Activated CD4-positive, alpha-beta memory T cell treated with anti-CD3 and anti-CD28 coated beads for 36 hours (primary cell): ENCODE results near the gene HEMK1. TPM values are rescaled to one million over a fixed set of nuclear protein-coding genes. Genes with fewer than 3 reads are reported as not detected.

Source experiments
- CTCF ChIA-PET: fragments of 350-600 bp; sonication (Branson Sonifier 250); formaldehyde crosslinking; loops from one replicate; lab custom pipeline; 2021; ENCODE audit warnings: antibody characterized with exemption, inconsistent platforms; lab: Charles Lee
- POLR2A ChIA-PET: fragments of 350-600 bp; sonication (Branson Sonifier 250); formaldehyde crosslinking; loops from one replicate; lab custom pipeline; 2021; ENCODE audit warnings: antibody characterized with exemption; lab: Charles Lee
- DNase-seq: peaks from one replicate; pipeline ENCODE4 v3.0.0-alpha.2; 2020
- H3K27ac Mint-ChIP-seq: one replicate; pipeline ENCODE4 v1.8.0; 2021; ENCODE audit warnings: mixed read lengths
- H3K27me3 Mint-ChIP-seq: one replicate; pipeline ENCODE4 v1.8.0; 2021; ENCODE audit warnings: mixed read lengths
- H3K36me3 Mint-ChIP-seq: one replicate; pipeline ENCODE4 v1.8.0; 2021; ENCODE audit warnings: mixed read lengths
- H3K4me1 Mint-ChIP-seq: one replicate; pipeline ENCODE4 v1.8.0; 2021; ENCODE audit warnings: low read depth, mixed read lengths
- H3K4me3 Mint-ChIP-seq: one replicate; pipeline ENCODE4 v1.8.0; 2021; ENCODE audit warnings: mild to moderate bottlenecking, mixed read lengths
- H3K9me3 Mint-ChIP-seq: one replicate; pipeline ENCODE4 v1.8.0; 2021; ENCODE audit warnings: mixed read lengths
- intact Hi-C: fragments of 100-400 bp; cut with micrococcal nuclease; formaldehyde crosslinking; loops from one replicate; pipeline ENCODE4 v1.15.1; 2023
- total RNA-seq, 2 experiments: library from RNA; stranded (reverse); gene quantifications; one replicate each; pipeline ENCODE4 v1.2.3, GENCODE V29; 2021

Gene HEMK1
- total RNA-seq, 2 experiments from 2014 or later = 78.7 to 82.6 TPM

DNA sequence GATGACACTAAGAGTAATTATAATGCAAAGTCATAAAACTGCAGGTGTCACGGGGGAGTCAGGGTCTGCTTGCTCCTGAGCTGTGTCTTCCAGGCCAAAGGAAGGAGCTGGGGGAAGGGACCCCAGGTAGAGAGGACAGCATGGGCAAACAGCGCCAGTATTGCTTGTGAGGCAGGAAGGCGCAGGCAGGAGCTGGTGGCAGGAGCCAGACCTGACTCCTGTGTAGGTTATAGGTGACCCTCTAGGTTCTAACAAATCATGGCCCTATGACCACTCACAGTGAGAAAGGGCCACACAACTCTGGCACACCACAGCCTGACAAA lies 40.4 kb downstream of the HEMK1 start:
- intact Hi-C loops = loop anchor here (5.0 to 10.0 kb wide), 3 partner anchors 157 to 1665 kb away; partner anchors contain the start of genes CYB561D2, NPRL2 and WDR82
- H3K4me3 Mint-ChIP-seq = peak overlapping the region; percentile 98
- H3K4me1 Mint-ChIP-seq = peaks cover 39% of the 10 kb centered on the region
- ChIA-PET POLR2A (interaction anchor here (0.7 to 24.8 kb wide), 10 partner anchors 8 to 272 kb away, joined by 3 to 1013 read pairs (median 6); partner anchors contain the start of genes C3orf18, HEMK1 and RASSF1), CTCF (interaction anchor here (1.0 to 20.7 kb wide), 8 partner anchors 9 to 775 kb away, joined by 3 to 908 read pairs (median 8); partner anchors contain the start of genes C3orf18, HEMK1 and MANF)
- H3K9me3 Mint-ChIP-seq = no peaks in the 10 kb centered on the region
- DNase-seq = peak; percentile 40
- H3K36me3 Mint-ChIP-seq = peaks cover 96% of the 10 kb centered on the region
- H3K27me3 Mint-ChIP-seq = peaks cover 6% of the 10 kb centered on the region
- peak overlapping the region; percentile 100 for H3K27ac Mint-ChIP-seq

DNA sequence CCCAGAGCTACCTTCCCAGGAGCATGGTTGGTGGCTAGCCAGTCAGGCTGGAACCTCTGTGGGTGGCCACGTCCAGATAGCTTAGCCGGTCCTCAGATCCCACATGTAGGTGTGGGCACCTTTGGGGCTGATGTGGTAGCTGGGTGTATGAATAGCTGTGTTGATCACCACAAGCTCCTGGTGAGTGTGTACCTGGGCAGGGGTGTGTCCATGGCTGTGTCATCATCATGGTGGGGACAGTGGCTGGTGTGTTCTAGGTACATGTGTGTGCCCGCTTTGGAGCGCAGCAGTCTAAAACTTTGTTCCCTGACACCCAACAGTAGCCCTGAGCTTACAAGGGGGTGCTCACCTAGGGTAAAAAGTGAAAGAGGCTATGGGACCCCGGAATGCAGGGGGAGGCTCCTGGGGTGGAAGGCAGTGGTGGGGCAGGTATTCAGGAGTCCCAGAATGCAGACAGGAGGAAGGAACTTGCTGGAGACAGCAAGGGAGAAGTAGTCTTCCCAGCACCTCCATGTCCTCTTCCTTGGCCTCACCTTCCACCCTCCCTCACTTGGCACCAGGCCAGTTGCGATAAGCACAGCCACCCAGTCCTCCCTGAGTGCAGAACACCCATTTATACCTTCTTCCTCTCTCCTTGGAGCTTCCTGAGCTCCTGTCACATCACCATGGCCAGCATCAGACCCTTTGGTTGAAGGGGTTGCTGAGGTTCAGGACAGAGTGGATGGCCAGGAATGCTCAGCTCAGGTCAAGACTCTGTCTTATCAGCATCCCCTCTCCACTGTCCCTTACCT lies 41.1 kb downstream of the HEMK1 start:
- ChIA-PET POLR2A (interaction anchor here (0.7 to 24.8 kb wide), 10 partner anchors 8 to 272 kb away, joined by 3 to 1013 read pairs (median 6); partner anchors contain the start of genes C3orf18, HEMK1 and RASSF1), CTCF (interaction anchor here (1.0 to 20.7 kb wide), 8 partner anchors 10 to 775 kb away, joined by 3 to 908 read pairs (median 8); partner anchors contain the start of genes C3orf18, HEMK1 and MANF)
- Mint-ChIP-seq H3K27ac (peak overlapping the region; percentile 100), H3K27me3 (peaks cover 6% of the 10 kb centered on the region), H3K36me3 (peaks cover 93% of the 10 kb centered on the region), H3K4me3 (peak overlapping the region; percentile 98), H3K4me1 (peaks cover 37% of the 10 kb centered on the region), H3K9me3 (no peaks in the 10 kb centered on the region)
- intact Hi-C loops = loop anchor here (5.0 kb wide), 2 partner anchors 158 to 258 kb away; partner anchors contain the start of genes CYB561D2 and NPRL2
- peak; percentile 70 for DNase-seq

DNA sequence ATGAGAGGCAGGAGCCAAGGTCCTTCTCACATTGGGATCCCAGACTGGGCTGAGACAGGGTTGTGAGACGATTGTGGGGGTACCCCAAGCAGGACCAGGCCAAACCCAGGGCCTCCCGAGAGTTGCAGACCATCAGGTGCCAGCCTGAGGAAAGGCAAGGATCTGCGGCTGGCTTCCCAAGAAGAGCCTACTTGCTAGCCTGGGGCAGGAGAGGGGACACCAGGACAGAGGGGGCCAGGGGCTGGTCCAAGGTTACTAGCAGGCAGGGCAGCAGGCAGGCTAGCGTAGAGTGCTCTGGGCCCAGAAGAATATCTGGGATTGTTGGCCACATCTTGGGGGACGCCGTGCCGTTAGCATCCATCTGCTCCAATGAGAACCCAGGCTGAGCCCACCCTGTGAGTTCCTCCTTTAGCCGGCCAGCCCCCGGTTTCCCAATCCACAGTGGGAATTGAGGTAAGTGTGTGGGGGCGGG lies 41.7 kb downstream of the HEMK1 start:
- peaks cover 6% of the 10 kb centered on the region for H3K27me3 Mint-ChIP-seq
- H3K27ac Mint-ChIP-seq = peak overlapping the region; percentile 100
- intact Hi-C loops = loop anchor here (5.0 kb wide), 2 partner anchors 159 to 259 kb away; partner anchors contain the start of genes CYB561D2 and NPRL2
- H3K4me3 Mint-ChIP-seq = peak overlapping the region; percentile 98
- H3K4me1 Mint-ChIP-seq = peaks cover 37% of the 10 kb centered on the region
- no peaks in the 10 kb centered on the region for H3K9me3 Mint-ChIP-seq
- peaks cover 93% of the 10 kb centered on the region for H3K36me3 Mint-ChIP-seq
- DNase-seq = no peak
- ChIA-PET CTCF (interaction anchor here (0.9 to 20.7 kb wide), 8 partner anchors 9 to 69 kb away, joined by 4 to 908 read pairs (median 8); partner anchors contain the start of genes C3orf18 and HEMK1), POLR2A (interaction anchor here (0.6 to 24.8 kb wide), 7 partner anchors 10 to 774 kb away, joined by 3 to 1013 read pairs (median 9); partner anchors contain the start of genes C3orf18, HEMK1, MANF and RASSF1)

DNA sequence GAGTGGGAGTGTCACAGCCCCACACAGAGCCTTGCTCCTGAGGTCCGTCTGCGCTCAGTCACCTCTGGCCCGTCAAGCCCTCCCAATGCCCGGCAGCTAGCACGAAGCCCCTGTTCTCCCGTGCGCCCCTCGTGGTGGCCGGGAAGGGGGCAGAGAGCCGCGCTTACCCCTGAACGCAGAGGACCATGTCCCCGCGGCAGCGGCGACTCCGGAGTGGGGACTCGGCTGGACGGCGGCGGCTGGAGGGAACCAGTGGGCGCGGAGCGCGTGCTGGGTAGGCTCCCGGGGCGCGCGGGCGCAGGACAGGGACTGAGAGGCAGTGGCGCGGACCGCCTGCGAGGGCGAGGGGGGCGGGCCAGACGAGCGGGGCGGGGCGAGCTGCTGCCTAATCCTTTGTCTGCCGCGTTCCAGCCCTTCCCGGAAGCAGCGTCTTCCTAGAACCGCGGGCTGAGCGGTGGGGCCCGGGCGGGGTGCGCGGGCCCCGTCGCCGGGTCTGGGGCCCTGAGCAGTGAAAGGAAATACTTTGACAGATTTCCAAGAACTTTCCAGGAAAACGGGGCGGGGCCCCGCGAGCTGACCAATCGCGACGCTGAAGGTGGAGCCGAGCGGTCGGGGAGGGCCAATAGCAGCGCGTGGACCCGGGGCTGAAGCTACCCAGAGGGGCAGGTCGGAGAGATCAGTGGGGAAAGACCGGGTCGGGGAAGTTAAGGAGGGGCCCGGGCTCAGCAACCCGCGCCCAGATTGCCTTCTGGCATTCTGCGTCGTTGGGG lies 42.3 kb downstream of the HEMK1 start, which contains the start of gene CISH:
CISH (minus strand) TSS at position 311 of the 770 bp plus-strand sequence; CDS start at position 187, 124 bp downstream.
- H3K4me3 Mint-ChIP-seq = peak within 1 kb of the TSS; percentile 98
- no peaks in the 10 kb centered on the region for H3K9me3 Mint-ChIP-seq
- H3K4me1 Mint-ChIP-seq = peaks cover 39% of the 10 kb centered on the region
- intact Hi-C loops = loop anchor here (1.0 to 5.0 kb wide), 4 partner anchors 10 to 259 kb away; partner anchors contain the start of genes CYB561D2 and NPRL2
- peak within 1 kb of the TSS; percentile 100 for H3K27ac Mint-ChIP-seq
- DNase-seq = peak; percentile 99
- ChIA-PET CTCF (interaction anchor here (0.7 to 20.7 kb wide), 10 partner anchors 9 to 778 kb away, joined by 3 to 908 read pairs (median 6); partner anchors contain the start of genes C3orf18 and HEMK1), POLR2A (interaction anchor here (0.6 to 24.8 kb wide), 9 partner anchors 11 to 774 kb away, joined by 3 to 1013 read pairs (median 4); partner anchors contain the start of genes C3orf18, HEMK1 and MANF)
- H3K27me3 Mint-ChIP-seq = peaks cover 6% of the 10 kb centered on the region
- H3K36me3 Mint-ChIP-seq = peaks cover 92% of the 10 kb centered on the region

DNA sequence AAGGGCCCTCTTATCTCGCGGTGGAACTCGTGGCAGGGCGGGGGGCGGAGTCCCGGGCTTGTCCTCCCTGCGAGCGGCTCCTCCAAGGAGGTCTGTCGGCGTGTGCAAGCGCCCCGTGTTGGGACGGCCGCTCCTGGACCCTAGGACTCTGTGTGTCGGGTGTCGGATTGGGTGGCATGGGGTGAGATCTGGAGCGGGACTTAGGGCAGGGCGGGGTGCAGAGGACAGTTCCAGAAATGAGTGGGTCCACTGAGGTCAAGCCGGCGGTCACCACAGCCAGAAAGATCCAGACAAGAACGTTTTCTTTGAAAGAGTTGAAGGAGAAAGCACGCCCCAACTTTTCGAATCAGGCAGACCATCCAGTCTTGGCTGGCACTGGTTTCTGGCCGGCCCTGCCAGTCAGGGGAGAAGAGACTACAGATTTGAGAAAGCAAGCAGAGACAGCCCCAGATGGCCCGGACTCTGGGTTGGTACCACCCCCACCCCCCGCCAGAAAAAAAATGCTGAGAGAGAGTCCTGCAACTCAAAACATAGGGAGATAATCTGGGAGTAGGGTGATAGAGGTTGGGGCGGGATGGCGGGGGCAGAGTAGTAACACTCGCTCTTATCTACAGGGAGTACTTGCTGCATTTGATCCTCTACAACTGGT lies 43.0 kb downstream of the HEMK1 start:
- Mint-ChIP-seq H3K27me3 (peaks cover 6% of the 10 kb centered on the region), H3K4me3 (peak overlapping the region; percentile 98), H3K27ac (peak overlapping the region; percentile 100), H3K4me1 (peaks cover 37% of the 10 kb centered on the region), H3K9me3 (no peaks in the 10 kb centered on the region), H3K36me3 (peaks cover 85% of the 10 kb centered on the region)
- DNase-seq = no peak
- intact Hi-C loops = loop anchor here (1.0 to 5.0 kb wide), 4 partner anchors 11 to 260 kb away; partner anchors contain the start of genes CYB561D2 and NPRL2
- CTCF ChIA-PET = interaction anchor here (0.7 to 20.7 kb wide), 13 partner anchors 11 to 777 kb away, joined by 3 to 908 read pairs (median 7); partner anchors contain the start of genes C3orf18 and HEMK1
- POLR2A ChIA-PET = interaction anchor here (0.6 to 24.8 kb wide), 9 partner anchors 11 to 773 kb away, joined by 3 to 1013 read pairs (median 3); partner anchors contain the start of genes C3orf18, HEMK1 and MANF

DNA sequence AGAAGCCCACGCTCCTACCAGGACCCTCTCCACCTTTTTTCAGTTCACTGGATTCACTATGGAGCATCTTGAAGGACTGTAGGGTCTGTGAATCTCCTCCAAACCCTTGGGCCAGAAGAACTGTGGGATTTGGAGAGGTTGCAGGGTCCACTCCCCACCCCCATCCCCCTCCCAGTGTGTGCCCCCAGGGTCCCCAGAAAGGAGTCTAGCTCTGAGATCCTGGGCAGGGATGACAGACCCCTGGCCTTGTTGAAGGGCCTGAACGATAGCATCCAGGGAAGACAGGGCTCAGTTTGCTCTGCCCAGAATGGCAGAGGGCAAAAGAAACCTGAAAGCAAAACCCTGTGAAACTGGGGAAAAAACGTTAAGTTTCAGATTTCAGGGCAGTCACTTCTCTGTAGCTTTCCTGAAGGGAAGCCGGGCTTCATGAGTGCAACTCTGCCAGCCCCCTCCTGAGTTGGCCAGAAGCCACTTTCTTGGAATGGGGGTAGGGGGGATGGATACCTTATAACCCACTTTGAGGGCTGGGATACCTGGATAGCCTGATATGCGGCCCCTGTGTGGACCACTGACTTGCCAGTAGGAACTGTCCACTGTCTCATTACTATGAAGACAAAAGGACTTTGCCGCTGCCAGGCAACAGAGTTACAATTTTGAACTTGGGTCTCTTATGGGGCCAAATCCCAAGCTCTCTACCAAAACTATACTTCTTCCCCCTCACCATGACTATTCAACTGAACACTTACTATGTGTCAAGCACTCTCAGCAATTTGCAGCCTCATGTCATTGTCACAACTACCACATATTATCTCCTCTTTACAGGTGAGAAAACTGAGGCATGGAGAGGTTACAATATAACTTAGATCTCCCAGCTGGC lies 43.9 kb downstream of the HEMK1 start:
- peak; percentile 16 for DNase-seq
- Mint-ChIP-seq H3K27ac (peak overlapping the region; percentile 100), H3K4me3 (peak overlapping the region; percentile 98), H3K9me3 (no peaks in the 10 kb centered on the region), H3K27me3 (peaks cover 6% of the 10 kb centered on the region), H3K36me3 (peaks cover 83% of the 10 kb centered on the region), H3K4me1 (peaks cover 37% of the 10 kb centered on the region)
- intact Hi-C loops = loop anchor here (1.0 to 5.0 kb wide), 4 partner anchors 12 to 261 kb away; partner anchors contain the start of genes CYB561D2 and NPRL2
- ChIA-PET CTCF (interaction anchor here (0.6 to 20.7 kb wide), 13 partner anchors 11 to 873 kb away, joined by 3 to 908 read pairs (median 11); partner anchors contain the start of genes C3orf18 and HEMK1), POLR2A (interaction anchor here (0.7 to 24.8 kb wide), 8 partner anchors 13 to 182 kb away, joined by 3 to 1013 read pairs (median 4); partner anchors contain the start of genes C3orf18, DOCK3 and HEMK1)

DNA sequence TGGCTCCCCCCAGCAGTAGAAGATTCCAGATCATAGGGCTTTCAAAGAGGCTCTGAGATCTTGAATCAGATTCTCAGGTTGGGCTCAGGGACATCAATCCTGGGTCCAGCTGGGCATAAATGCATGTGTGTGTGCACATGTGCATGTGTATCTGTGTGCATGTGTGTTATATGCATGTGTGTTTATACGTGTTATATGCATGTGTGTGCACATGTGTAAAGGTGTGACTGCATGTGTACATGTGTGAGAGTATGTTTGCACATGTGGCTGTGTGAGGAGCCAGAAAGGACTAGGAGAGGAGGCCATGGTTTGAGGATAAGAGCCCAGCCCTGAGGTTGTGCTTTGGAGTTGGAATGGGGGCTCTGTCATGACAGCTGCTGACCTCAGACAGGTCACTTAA lies 45.9 kb downstream of the HEMK1 start:
- ChIA-PET CTCF (interaction anchor here (1.0 to 20.7 kb wide), 23 partner anchors 9 to 884 kb away, joined by 3 to 908 read pairs (median 15); partner anchors contain the start of genes C3orf18, DOCK3, HEMK1 and MANF), POLR2A (interaction anchor here (1.0 to 24.8 kb wide), 5 partner anchors 15 to 42 kb away, joined by 3 to 1013 read pairs (median 283); partner anchors contain the start of genes C3orf18 and HEMK1)
- Mint-ChIP-seq H3K4me3 (peak overlapping the region; percentile 78), H3K9me3 (no peaks in the 10 kb centered on the region), H3K4me1 (peaks cover 50% of the 10 kb centered on the region), H3K36me3 (peaks cover 78% of the 10 kb centered on the region), H3K27ac (peak overlapping the region; percentile 92), H3K27me3 (peaks cover 6% of the 10 kb centered on the region)
- no peak for DNase-seq
- intact Hi-C loops = loop anchor here (2.0 to 5.0 kb wide), 4 partner anchors 178 to 1057 kb away; partner anchors contain the start of gene TEX264

DNA sequence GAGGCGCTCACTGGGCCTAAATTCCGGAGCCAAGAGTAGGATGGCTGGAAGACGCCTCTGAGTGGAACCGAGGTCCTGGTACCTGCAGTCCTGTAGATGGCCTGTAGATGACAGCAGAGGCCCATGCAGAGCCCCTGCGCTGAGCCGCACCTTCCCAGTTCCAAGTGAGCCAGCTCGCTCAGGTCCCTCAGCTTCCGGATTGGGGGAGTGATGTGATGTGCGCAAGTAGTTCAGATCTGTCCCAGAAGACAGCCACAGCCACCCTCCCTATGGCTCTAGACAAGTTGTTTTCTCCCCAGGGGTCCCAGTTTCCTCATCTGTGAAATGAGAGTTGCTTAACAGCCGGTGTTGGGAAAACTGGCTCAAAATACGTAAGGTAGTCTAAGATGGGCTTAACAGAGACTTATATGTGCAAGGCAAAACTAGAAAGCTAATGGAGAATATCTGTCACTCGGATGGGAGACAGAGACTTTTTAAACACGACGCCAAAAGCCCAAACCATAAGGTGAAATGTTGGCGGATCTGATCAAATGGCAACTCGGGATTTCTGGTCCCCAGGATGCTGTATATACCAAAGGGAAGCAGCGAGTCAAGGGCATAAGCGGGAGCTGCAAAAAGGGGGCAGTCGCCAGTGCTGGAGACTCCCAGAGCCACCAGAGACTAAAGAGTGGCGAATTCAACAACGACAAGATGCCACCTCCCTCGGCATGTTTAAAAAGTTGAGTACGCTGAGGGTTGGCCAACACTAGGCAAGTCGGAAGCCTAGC lies 46.9 kb downstream of the HEMK1 start:
- peaks cover 60% of the 10 kb centered on the region for H3K4me1 Mint-ChIP-seq
- peak; percentile 91 for DNase-seq
- H3K9me3 Mint-ChIP-seq = no peaks in the 10 kb centered on the region
- intact Hi-C loops = loop anchor here (1.0 to 5.0 kb wide), 6 partner anchors 36 to 1056 kb away; partner anchors contain the start of genes MANF and TEX264
- ChIA-PET CTCF (interaction anchor here (0.5 to 20.7 kb wide), 42 partner anchors 8 to 885 kb away, joined by 3 to 908 read pairs (median 6); partner anchors contain the start of genes C3orf18, DOCK3, HEMK1 and MANF), POLR2A (interaction anchor here (0.8 to 24.8 kb wide), 9 partner anchors 12 to 769 kb away, joined by 3 to 1013 read pairs (median 12); partner anchors contain the start of genes C3orf18, HEMK1 and MANF)
- H3K4me3 Mint-ChIP-seq = peak overlapping the region; percentile 78
- peaks cover 75% of the 10 kb centered on the region for H3K36me3 Mint-ChIP-seq
- peak overlapping the region; percentile 92 for H3K27ac Mint-ChIP-seq
- H3K27me3 Mint-ChIP-seq = peaks cover 6% of the 10 kb centered on the region
